ENCODE results near the gene DHX58. TPM values are rescaled to one million over a fixed set of nuclear protein-coding genes. Genes with fewer than 3 reads are reported as not detected.

The DHX58 gene
- total and polyA plus RNA-seq, 9 donors = 4.2 to 8.1 (median 5.3) TPM

DNA sequence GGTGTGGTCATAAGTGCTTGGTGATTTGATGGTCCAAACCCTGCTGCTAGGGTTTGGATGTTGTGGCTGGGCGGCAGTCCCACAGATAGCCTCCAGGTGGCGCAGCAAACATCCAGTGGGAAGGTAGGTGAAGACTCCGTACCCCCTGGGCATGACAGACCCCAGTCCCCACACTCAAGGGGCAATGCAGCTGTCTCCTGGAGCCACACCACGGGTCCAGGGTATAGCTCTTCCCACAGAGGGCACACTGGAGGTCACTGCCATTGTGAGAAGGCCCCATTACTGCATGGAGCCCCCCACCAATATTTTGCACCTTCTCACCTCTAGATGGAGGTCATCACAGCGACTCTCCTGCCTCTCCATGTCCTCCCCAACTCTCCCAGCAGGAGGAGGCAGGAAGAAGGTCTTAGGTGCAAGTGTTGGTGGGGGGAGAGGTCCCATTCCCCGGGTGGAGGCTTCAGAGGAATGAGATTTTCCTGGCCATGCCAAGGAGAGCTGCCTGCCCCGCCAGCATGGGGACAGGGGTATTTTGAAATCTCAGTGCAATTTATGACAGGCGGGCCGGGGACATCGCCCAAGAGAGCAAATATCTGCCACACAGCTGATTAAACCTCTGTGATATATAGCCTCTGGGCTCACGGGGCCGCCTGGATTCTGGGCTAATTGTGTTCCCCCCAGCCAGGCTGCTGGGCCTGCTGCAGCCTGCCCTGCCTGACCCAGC lies 45.0 kb downstream of the DHX58 start:
- 32% methylated on average over 9 of the region's 12 CpGs for WGBS (ENCODE audit: insufficient coverage)
- H3K27me3 ChIP-seq (ENCODE audit: control insufficient read depth, insufficient read depth, low read length) = peaks cover 21% of the 10 kb centered on the region
- H3K9me3 ChIP-seq (replicated peaks; ENCODE audit: control insufficient read depth, low read depth, low read length) = no peaks in the 10 kb centered on the region
- peak; percentile 51 for DNase-seq
- no peaks in the 10 kb centered on the region for H3K36me3 ChIP-seq (ENCODE audit: control insufficient read depth, insufficient read depth, low read length)
- peaks cover 37% of the 10 kb centered on the region for H3K4me1 ChIP-seq (ENCODE audit: control insufficient read depth, insufficient read depth, low read length)
- H3K4me3 ChIP-seq (ENCODE audit: low read length) = no peak overlapping the region
- H3K27ac ChIP-seq (ENCODE audit: low read length) = peak overlapping the region; percentile 25

- H3K4me3 ChIP-seq (ENCODE audit: low read length) = no peak overlapping the region
- DNase-seq = no peak
- H3K27ac ChIP-seq (ENCODE audit: low read length) = no peak overlapping the region
- H3K9me3 ChIP-seq (replicated peaks; ENCODE audit: control insufficient read depth, low read depth, low read length) = no peaks in the 10 kb centered on the region
- peaks cover 38% of the 10 kb centered on the region for H3K4me1 ChIP-seq (ENCODE audit: control insufficient read depth, insufficient read depth, low read length)
- no peaks in the 10 kb centered on the region for H3K36me3 ChIP-seq (ENCODE audit: control insufficient read depth, insufficient read depth, low read length)
- 81% methylated on average over 2 of the region's 2 CpGs for WGBS (ENCODE audit: insufficient coverage)
- no peaks in the 10 kb centered on the region for H3K27me3 ChIP-seq (ENCODE audit: control insufficient read depth, insufficient read depth, low read length)
These were observed 47.3 kb downstream of the DHX58 start for GRCh38 chr17:42065201-42065600.

DNA sequence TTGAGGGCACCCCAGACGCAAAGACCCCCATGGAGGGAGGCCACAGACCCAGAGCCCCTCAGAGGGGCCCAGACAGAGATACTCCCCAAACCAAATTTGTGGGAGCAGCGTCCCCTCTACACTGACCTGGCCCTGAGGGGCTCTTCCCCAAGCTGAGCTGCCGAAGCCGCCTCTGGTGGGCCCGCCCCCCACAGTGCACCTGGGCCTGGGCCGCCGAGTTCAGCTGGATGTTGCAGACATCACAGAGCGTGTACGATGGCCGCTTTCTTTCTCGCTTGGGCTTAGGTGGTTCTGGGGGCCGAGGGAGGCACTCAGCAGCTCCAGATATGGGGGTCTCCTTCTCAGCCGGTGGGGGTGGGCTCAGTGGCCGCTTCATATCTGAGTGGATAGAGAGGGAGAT lies 49.8 kb downstream of the DHX58 start:
- H3K27ac ChIP-seq (ENCODE audit: low read length) = no peak overlapping the region
- no peak overlapping the region for H3K4me3 ChIP-seq (ENCODE audit: low read length)
- H3K9me3 ChIP-seq (replicated peaks; ENCODE audit: control insufficient read depth, low read depth, low read length) = no peaks in the 10 kb centered on the region
- DNase-seq = no peak
- H3K27me3 ChIP-seq (ENCODE audit: control insufficient read depth, insufficient read depth, low read length) = no peaks in the 10 kb centered on the region
- no peaks in the 10 kb centered on the region for H3K36me3 ChIP-seq (ENCODE audit: control insufficient read depth, insufficient read depth, low read length)
- H3K4me1 ChIP-seq (ENCODE audit: control insufficient read depth, insufficient read depth, low read length) = peaks cover 32% of the 10 kb centered on the region
- WGBS (ENCODE audit: insufficient coverage) = 58% methylated on average over 13 of the region's 14 CpGs

DNA sequence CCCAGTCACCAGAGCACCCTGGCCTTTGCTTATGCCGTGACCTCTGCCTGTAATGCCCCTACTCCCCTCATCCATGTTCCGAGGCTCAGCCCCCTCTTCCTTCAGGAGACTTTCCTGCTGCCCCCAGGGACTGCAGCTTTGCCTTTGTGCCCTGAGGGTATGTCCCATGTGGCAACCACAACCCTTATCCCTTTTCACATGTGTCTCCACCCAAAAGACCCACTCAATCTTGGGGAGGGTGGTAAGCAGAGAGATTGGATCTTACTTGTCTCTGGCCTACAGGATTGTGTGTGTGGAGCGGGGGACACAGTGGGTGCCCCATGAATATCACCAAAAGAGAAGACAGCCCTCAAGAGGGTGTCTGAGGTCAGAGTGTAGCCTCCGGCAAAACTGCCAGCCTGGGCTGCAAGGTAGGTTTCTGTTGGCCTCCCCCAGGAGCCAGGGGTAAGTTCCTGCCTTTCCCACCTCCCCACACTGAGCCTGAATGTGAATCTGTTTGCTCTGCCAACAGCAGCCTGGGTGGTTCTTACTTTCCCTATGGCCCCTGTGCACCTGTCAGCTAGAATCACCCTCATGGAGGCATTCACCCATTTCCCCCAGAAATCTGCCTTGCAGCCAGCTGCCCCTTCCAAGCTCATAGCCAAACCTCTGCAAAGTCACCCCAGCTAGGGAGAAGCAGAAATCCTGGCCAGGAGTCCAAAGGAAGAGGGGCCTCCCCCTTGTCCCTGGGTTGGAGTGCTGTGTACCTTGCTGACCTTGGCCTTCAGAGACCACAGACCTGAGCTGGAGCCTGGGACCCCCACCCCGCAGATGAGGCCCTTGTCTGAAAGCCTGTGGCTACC lies 50.6 kb downstream of the DHX58 start:
- H3K9me3 ChIP-seq (replicated peaks; ENCODE audit: control insufficient read depth, low read depth, low read length) = no peaks in the 10 kb centered on the region
- peaks cover 28% of the 10 kb centered on the region for H3K4me1 ChIP-seq (ENCODE audit: control insufficient read depth, insufficient read depth, low read length)
- 56% methylated on average over 5 of the region's 5 CpGs for WGBS (ENCODE audit: insufficient coverage)
- H3K4me3 ChIP-seq (ENCODE audit: low read length) = no peak overlapping the region
- no peaks in the 10 kb centered on the region for H3K27me3 ChIP-seq (ENCODE audit: control insufficient read depth, insufficient read depth, low read length)
- no peaks in the 10 kb centered on the region for H3K36me3 ChIP-seq (ENCODE audit: control insufficient read depth, insufficient read depth, low read length)
- no peak overlapping the region for H3K27ac ChIP-seq (ENCODE audit: low read length)
- DNase-seq = no peak

DNA sequence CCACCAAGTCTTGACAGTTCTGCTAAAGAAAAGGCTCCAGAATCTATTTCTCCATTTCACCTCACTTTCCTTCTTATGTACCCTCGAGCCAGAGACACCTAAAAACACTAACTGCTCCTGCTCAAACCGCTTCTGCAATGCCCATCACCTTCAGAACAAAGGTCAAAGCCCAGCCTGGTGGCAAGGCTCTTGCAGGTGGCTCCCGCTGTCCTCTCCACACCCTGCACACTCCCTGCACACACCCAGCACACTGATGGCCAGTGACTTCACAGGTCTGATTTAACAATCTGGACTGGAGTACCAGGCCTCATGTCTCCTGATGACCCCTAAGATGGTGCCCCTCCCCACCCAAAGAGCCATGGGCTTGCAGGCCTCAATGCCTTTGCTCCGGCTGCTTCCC lies 52.3 kb downstream of the DHX58 start:
- DNase-seq = no peak
- Histone ChIP-seq H3K36me3 (ENCODE audit: control insufficient read depth, insufficient read depth, low read length) (no peaks in the 10 kb centered on the region), H3K27me3 (ENCODE audit: control insufficient read depth, insufficient read depth, low read length) (peaks cover 7% of the 10 kb centered on the region), H3K4me3 (ENCODE audit: low read length) (no peak overlapping the region), H3K27ac (ENCODE audit: low read length) (no peak overlapping the region), H3K4me1 (ENCODE audit: control insufficient read depth, insufficient read depth, low read length) (peaks cover 28% of the 10 kb centered on the region), H3K9me3 (replicated peaks; ENCODE audit: control insufficient read depth, low read depth, low read length) (no peaks in the 10 kb centered on the region)
- 76% methylated on average over 4 of the region's 4 CpGs for WGBS (ENCODE audit: insufficient coverage)

- WGBS (ENCODE audit: insufficient coverage) = 67% methylated on average over 1 of the region's 4 CpGs
- no peak for DNase-seq
- Histone ChIP-seq H3K4me1 (ENCODE audit: control insufficient read depth, insufficient read depth, low read length) (peaks cover 28% of the 10 kb centered on the region), H3K27ac (ENCODE audit: low read length) (no peak overlapping the region), H3K27me3 (ENCODE audit: control insufficient read depth, insufficient read depth, low read length) (peaks cover 11% of the 10 kb centered on the region), H3K4me3 (ENCODE audit: low read length) (no peak overlapping the region), H3K9me3 (replicated peaks; ENCODE audit: control insufficient read depth, low read depth, low read length) (no peaks in the 10 kb centered on the region), H3K36me3 (ENCODE audit: control insufficient read depth, insufficient read depth, low read length) (no peaks in the 10 kb centered on the region)
These were observed 52.7 kb downstream of the DHX58 start for GRCh38 chr17:42059815-42060214.

DNA sequence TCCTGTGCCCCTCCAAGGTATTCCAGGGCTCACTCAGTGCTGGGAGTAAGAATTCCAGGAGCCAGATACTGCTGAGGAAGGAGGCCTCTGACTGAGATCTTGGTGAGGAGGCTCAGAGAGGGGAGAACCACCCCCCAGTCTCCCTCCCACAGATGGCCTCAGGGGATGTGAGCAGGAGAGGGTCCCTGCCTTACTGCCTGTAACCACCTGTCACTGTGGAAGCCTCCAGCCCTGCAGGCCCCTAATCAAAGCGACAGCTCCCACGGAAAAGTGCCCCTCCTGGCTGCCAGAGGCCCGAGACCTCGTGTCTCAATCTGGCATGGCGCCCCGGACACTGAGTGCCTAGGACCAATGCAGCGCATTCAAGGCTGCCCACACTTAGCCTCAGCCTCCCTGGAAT lies 54.5 kb downstream of the DHX58 start:
- 58% methylated on average over 7 of the region's 7 CpGs for WGBS (ENCODE audit: insufficient coverage)
- Histone ChIP-seq H3K4me1 (ENCODE audit: control insufficient read depth, insufficient read depth, low read length) (peaks cover 23% of the 10 kb centered on the region), H3K27ac (ENCODE audit: low read length) (no peak overlapping the region), H3K27me3 (ENCODE audit: control insufficient read depth, insufficient read depth, low read length) (peaks cover 25% of the 10 kb centered on the region), H3K4me3 (ENCODE audit: low read length) (no peak overlapping the region), H3K9me3 (replicated peaks; ENCODE audit: control insufficient read depth, low read depth, low read length) (no peaks in the 10 kb centered on the region), H3K36me3 (ENCODE audit: control insufficient read depth, insufficient read depth, low read length) (no peaks in the 10 kb centered on the region)
- DNase-seq = no peak

- Histone ChIP-seq H3K36me3 (ENCODE audit: control insufficient read depth, insufficient read depth, low read length) (no peaks in the 10 kb centered on the region), H3K4me3 (ENCODE audit: low read length) (no peak overlapping the region), H3K9me3 (replicated peaks; ENCODE audit: control insufficient read depth, low read depth, low read length) (no peaks in the 10 kb centered on the region), H3K4me1 (ENCODE audit: control insufficient read depth, insufficient read depth, low read length) (peaks cover 9% of the 10 kb centered on the region), H3K27ac (ENCODE audit: low read length) (no peak overlapping the region), H3K27me3 (ENCODE audit: control insufficient read depth, insufficient read depth, low read length) (peaks cover 32% of the 10 kb centered on the region)
- WGBS (ENCODE audit: insufficient coverage) = no CpG with 5 or more reads among the region's 3 CpGs
- no peak for DNase-seq
These were observed 55.9 kb downstream of the DHX58 start for GRCh38 chr17:42056635-42057034.

DNA sequence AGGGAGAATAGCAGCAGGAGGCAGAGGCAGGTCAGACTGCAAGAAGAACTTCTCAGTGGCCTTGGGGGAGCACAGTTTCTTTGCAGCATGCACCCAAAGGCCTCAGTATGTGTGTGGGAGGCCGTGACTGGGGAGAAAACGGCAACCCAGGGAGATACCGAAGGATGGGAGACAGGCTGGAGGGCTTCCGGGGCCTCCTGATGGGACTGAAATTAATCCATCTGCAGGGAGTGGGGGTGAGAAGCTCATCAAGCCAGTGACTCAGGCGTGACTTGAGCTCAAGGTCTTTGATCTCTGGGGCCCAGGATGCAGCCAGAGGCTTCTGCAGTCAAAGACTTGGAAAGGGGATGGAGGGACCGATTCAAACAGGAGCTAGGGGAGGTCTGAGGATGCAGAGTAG lies 57.0 kb downstream of the DHX58 start:
- Histone ChIP-seq H3K27ac (ENCODE audit: low read length) (no peak overlapping the region), H3K9me3 (replicated peaks; ENCODE audit: control insufficient read depth, low read depth, low read length) (no peaks in the 10 kb centered on the region), H3K36me3 (ENCODE audit: control insufficient read depth, insufficient read depth, low read length) (no peaks in the 10 kb centered on the region), H3K27me3 (ENCODE audit: control insufficient read depth, insufficient read depth, low read length) (peaks cover 36% of the 10 kb centered on the region), H3K4me1 (ENCODE audit: control insufficient read depth, insufficient read depth, low read length) (peaks cover 9% of the 10 kb centered on the region), H3K4me3 (ENCODE audit: low read length) (no peak overlapping the region)
- DNase-seq = no peak
- WGBS (ENCODE audit: insufficient coverage) = 35% methylated on average over 4 of the region's 6 CpGs

DNA sequence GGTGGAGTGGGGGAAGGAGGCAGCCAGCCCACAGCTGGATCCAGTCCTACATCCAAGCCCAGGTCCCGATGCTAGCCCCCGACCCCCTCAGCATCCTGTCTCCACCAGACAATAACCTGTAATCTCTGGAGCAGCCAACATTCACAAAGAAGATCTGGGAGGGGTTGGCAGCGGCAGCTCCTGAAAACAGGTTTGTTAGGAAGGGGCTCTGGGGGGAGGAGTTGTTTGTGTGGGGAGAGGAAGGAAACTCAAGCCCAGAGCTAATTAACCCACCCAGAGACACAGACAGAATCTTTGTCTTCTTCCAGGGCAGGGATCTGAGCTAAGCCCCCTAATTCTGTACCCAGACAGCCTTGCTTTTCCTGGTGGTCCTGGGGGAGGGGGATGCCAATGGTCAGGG lies 57.5 kb downstream of the DHX58 start:
- Histone ChIP-seq H3K4me3 (ENCODE audit: low read length) (no peak overlapping the region), H3K36me3 (ENCODE audit: control insufficient read depth, insufficient read depth, low read length) (no peaks in the 10 kb centered on the region), H3K27me3 (ENCODE audit: control insufficient read depth, insufficient read depth, low read length) (peaks cover 36% of the 10 kb centered on the region), H3K27ac (ENCODE audit: low read length) (no peak overlapping the region), H3K4me1 (ENCODE audit: control insufficient read depth, insufficient read depth, low read length) (peaks cover 11% of the 10 kb centered on the region), H3K9me3 (replicated peaks; ENCODE audit: control insufficient read depth, low read depth, low read length) (no peaks in the 10 kb centered on the region)
- no CpG with 5 or more reads among the region's 3 CpGs for WGBS (ENCODE audit: insufficient coverage)
- DNase-seq = no peak
